ENCODE measurements around the gene DNAJC4.

The DNAJC4 gene

GRCh38 chr11:64203421-64204079 is 26.8 kb upstream of the DNAJC4 start:
- no peak for TF ChIP-seq EZH2phosphoT487 (conservative IDR thresholded peaks at IDR 0.05; ENCODE audit: low read length)
- no peak for TF ChIP-seq CTCF (IDR thresholded peaks at IDR 0.05; ENCODE audit: insufficient read depth, low read length, poor library complexity, severe bottlenecking)
- Histone ChIP-seq H3K27me3 (ENCODE audit: low read length) (no peaks in the 10 kb centered on the region), H3K79me2 (ENCODE audit: insufficient read depth, low read length) (no peaks in the 10 kb centered on the region; the same call in 1 of the 2 replicates), H3K4me3 (ENCODE audit: insufficient read depth, low read length, poor library complexity, severe bottlenecking) (no peak overlapping the region), H3K27ac (ENCODE audit: low read depth, low read length) (no peak overlapping the region), H3F3A (ENCODE audit: insufficient read depth) (peaks cover 15% of the 10 kb centered on the region), H3K9me2 (replicated peaks; ENCODE audit: insufficient read depth, low read length) (no peaks in the 10 kb centered on the region), H3K9ac (ENCODE audit: low read length) (no peak overlapping the region), H2AFZ (ENCODE audit: low read depth, low read length, severe bottlenecking) (no peak overlapping the region), H4K20me1 (ENCODE audit: low read depth, low read length) (no peaks in the 10 kb centered on the region), H3K4me2 (ENCODE audit: low read depth, low read length, poor library complexity, severe bottlenecking) (no peak overlapping the region), H3K36me3 (ENCODE audit: low read length) (no peaks in the 10 kb centered on the region; the same call in none of the 2 replicates), H3K9me3 (ENCODE audit: insufficient read depth, low read length) (no peaks in the 10 kb centered on the region)

GRCh38 chr11:64204080-64204440 is 26.3 kb upstream of the DNAJC4 start:
- Histone ChIP-seq H3K36me3 (ENCODE audit: low read length) (no peaks in the 10 kb centered on the region; the same call in none of the 2 replicates), H3K4me3 (ENCODE audit: insufficient read depth, low read length, poor library complexity, severe bottlenecking) (no peak overlapping the region), H3F3A (ENCODE audit: insufficient read depth) (peaks cover 15% of the 10 kb centered on the region), H3K27me3 (ENCODE audit: low read length) (no peaks in the 10 kb centered on the region), H4K20me1 (ENCODE audit: low read depth, low read length) (no peaks in the 10 kb centered on the region), H3K9me3 (ENCODE audit: insufficient read depth, low read length) (no peaks in the 10 kb centered on the region), H2AFZ (ENCODE audit: low read depth, low read length, severe bottlenecking) (no peak overlapping the region), H3K79me2 (ENCODE audit: insufficient read depth, low read length) (no peaks in the 10 kb centered on the region; the same call in 1 of the 2 replicates), H3K4me2 (ENCODE audit: low read depth, low read length, poor library complexity, severe bottlenecking) (no peak overlapping the region), H3K9me2 (replicated peaks; ENCODE audit: insufficient read depth, low read length) (no peaks in the 10 kb centered on the region), H3K9ac (ENCODE audit: low read length) (no peak overlapping the region), H3K27ac (ENCODE audit: low read depth, low read length) (no peak overlapping the region)
- TF ChIP-seq EZH2phosphoT487 (conservative IDR thresholded peaks at IDR 0.05; ENCODE audit: low read length) (no peak), CTCF (IDR thresholded peaks at IDR 0.05; ENCODE audit: insufficient read depth, low read length, poor library complexity, severe bottlenecking) (no peak)

GRCh38 chr11:64204464-64204989 is 25.8 kb upstream of the DNAJC4 start:
- H3K27me3 ChIP-seq (ENCODE audit: low read length): no peaks in the 10 kb centered on the region
- no peak overlapping the region for H2AFZ ChIP-seq (ENCODE audit: low read depth, low read length, severe bottlenecking)
- no peak overlapping the region for H3K4me3 ChIP-seq (ENCODE audit: insufficient read depth, low read length, poor library complexity, severe bottlenecking)
- H4K20me1 ChIP-seq (ENCODE audit: low read depth, low read length): no peaks in the 10 kb centered on the region
- no peaks in the 10 kb centered on the region; the same call in 1 of the 2 replicates for H3K79me2 ChIP-seq (ENCODE audit: insufficient read depth, low read length)
- TF ChIP-seq CTCF (IDR thresholded peaks at IDR 0.05; ENCODE audit: insufficient read depth, low read length, poor library complexity, severe bottlenecking) (peak; percentile 53), EZH2phosphoT487 (conservative IDR thresholded peaks at IDR 0.05; ENCODE audit: low read length) (no peak)
- H3K36me3 ChIP-seq (ENCODE audit: low read length): no peaks in the 10 kb centered on the region; the same call in none of the 2 replicates
- peaks cover 15% of the 10 kb centered on the region for H3F3A ChIP-seq (ENCODE audit: insufficient read depth)
- no peak overlapping the region for H3K9ac ChIP-seq (ENCODE audit: low read length)
- H3K27ac ChIP-seq (ENCODE audit: low read depth, low read length): no peak overlapping the region
- H3K9me2 ChIP-seq (replicated peaks; ENCODE audit: insufficient read depth, low read length): no peaks in the 10 kb centered on the region
- no peak overlapping the region for H3K4me2 ChIP-seq (ENCODE audit: low read depth, low read length, poor library complexity, severe bottlenecking)
- no peaks in the 10 kb centered on the region for H3K9me3 ChIP-seq (ENCODE audit: insufficient read depth, low read length)

Measured in SU-DHL-6 (cell line).